NCI-H146 (cell line): Measurements from ENCODE around the gene SLC25A21.
A peak's percentile ranks its signal among the peaks of the same experiment; 100 is the strongest.

Experiments used
- DNase-seq: peaks from one replicate; lab custom pipeline; 2025; lab: John Stamatoyannopoulos, UW

The SLC25A21 gene

DNA sequence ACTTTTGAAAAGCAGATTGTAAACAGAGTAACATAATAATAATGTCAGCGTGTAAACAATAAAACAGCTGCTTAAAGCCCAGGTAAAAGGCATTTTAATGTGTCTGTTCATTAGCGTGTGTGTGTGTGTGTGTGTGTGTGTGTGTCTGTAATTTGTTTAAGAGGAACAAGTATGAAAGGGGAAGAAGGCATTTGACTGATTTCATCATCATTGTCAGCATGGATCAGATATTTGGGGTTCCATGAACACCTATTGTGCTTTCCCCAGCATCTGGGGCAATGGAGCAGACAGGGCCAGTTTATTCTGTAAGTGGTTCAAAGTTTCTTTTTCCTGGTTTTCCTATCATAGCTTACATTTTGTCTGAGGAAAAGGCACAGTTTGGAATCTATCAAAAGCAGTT is 28.9 kb downstream of the SLC25A21 start:
- DNase-seq: no peak

- no peak for DNase-seq
These were observed 29.5 kb downstream of the SLC25A21 start for GRCh38 chr14:37142835-37143401.

- DNase-seq: no peak
These were observed 32.2 kb downstream of the SLC25A21 start for GRCh38 chr14:37140176-37140575.

DNA sequence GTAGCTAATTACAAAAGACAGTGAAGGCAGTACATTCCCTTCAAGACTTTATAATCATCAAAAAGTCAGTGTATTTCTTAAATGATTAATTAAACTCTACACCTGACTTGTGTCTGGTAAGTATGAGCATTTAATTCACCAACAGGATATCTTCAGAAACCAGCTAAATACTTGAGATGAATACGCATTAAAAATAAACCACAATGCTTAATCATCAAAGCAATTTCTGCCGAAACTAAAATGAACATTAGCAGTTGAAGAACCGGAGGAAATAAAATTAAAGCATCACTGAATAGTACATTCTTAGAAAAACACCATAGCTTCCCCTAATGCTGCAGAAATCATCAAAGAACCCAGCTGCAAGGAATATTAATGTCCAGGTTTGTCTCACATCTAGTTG is 32.7 kb downstream of the SLC25A21 start:
- no peak for DNase-seq

DNA sequence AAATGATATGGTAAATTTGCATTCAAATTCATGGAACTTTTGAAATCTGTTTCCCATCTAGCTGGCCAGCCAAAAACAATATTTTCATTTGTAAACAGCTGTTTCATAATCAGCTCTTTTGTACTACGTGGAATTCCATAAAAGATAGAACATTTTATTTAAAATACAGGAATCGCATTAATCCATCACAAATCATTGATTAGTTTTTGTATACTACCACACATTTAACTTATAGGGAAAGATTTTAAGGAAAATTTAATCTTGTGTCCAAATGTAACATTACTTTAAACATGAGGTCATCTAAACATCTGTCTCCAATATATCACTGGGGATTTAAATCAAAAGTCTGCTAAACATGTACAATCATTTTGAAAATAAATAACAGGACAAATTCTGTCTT is 33.5 kb downstream of the SLC25A21 start:
- no peak for DNase-seq

GRCh38 chr14:37133284-37133913 is 39.0 kb downstream of the SLC25A21 start:
- no peak for DNase-seq

DNA sequence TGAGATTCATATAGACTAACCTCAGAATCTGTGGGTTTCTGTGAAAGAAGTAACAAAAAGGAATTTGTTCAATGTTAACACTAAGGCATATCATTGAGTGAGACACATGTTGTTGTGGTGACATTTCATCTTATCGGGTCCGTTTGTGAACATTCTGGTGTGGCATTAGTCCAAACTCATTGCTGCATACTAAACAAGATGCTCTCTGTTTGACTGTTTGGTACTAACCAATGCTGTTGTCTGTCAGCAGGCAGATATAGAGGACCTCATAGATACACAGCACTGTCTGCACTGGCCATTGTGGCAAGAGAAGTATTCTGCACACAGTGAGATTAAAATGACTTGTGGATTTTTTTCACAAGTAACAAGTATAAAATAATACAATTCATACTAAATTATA is 41.2 kb downstream of the SLC25A21 start:
- no peak for DNase-seq

- no peak for DNase-seq
These were observed 43.4 kb downstream of the SLC25A21 start for GRCh38 chr14:37129047-37129446.

GRCh38 chr14:37124614-37125013 is 47.8 kb downstream of the SLC25A21 start:
- no peak for DNase-seq

- no peak for DNase-seq
These were observed 49.3 kb downstream of the SLC25A21 start for GRCh38 chr14:37122919-37123639.

DNA sequence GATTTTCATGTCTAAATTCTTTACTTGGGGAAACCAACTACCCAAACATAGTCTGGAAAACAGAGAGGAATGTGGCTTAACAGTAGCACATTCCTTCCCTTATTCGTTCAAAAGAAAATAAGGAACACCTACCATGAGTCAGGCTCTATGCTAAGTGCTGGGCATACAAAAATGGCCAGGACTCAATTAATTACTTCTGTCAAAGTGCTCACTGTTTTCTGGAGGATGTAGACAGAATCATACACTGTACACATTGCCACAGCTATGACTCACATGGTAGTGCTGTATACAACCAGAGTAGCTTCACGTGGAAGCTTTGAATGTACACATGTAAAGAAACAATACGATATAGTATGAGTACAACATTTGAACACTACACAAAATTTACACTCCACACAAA is 50.1 kb downstream of the SLC25A21 start:
- no peak for DNase-seq

GRCh38 chr14:37118673-37119366 is 53.6 kb downstream of the SLC25A21 start:
- no peak for DNase-seq

- DNase-seq: no peak
These were observed 55.2 kb downstream of the SLC25A21 start for GRCh38 chr14:37116933-37117849.

- no peak for DNase-seq
These were observed 57.0 kb downstream of the SLC25A21 start for GRCh38 chr14:37115406-37115805.

DNA sequence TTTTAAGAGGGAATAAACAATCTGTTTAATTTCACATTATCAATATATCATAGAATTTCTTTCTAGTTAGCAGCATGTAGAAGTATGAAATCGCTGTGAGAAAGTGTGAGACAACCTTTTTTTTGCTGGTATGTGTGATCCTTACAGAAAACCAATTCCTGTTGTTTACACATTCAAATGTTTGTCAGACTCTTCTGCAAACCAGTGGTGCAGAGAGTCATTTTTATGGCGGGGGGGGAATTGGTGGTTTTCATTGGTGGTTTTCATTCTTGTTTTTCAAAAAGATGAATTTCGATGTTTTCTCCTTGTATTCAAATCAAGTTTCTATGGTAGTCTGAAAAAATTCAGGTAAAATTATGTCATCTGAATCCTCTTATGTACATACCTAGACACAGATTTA is 57.8 kb downstream of the SLC25A21 start:
- DNase-seq: no peak

DNA sequence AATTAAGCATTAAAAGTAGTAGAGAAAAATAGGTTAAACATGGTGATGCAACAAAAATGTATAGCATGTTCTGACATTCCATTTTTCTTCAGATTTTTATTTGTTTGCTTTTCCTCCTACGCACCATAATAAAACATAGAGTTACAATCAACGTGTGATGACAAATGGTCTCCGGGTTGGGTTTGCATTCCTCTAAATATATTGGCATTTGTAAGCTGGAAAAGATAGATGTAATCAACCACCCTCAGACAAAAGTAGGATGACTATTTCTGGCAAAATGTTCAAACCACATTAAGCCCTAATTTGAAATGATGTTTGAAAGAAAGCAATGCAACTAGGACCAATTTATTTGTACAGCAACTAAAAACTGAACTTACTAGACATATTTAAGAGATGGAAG is 58.4 kb downstream of the SLC25A21 start:
- no peak for DNase-seq

- no peak for DNase-seq
These were observed 74.3 kb downstream of the SLC25A21 start for GRCh38 chr14:37098132-37098531.

DNA sequence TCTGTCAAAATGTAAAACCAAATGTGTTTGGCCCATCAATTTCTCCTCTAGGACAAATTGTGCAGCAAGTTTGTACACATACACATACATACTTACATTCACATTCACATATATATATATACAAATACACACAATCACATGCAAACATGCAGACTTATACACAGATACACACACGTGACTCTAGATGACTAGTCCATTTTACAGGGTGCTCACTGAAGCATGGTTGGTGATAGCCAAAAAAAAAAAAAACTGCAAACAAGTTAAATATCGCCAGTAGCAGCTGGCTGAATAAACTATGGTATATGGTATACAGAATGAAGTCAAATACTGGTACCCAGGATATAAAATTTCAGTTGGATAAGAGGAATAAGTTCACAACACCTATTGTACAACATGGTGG is 77.9 kb downstream of the SLC25A21 start:
- no peak for DNase-seq

DNA sequence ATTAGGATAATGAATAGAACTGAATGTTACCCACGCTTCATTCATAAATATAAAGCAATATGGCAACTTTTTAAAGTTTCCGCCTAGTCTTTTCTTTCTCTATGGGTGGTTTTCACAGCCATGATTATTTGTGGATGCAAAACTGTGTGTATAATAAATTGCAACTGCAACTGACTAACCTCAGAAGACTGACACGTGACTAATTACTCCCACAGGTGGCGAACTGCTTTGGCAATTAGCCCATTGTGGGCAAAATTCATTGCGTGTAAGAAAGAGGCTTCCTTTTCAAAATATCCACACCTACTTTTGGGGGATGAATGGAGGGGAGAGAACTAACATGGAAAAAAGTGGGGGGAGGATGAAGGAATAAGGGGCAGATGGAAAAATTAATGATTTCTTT is 79.0 kb downstream of the SLC25A21 start:
- peak; percentile 36 for DNase-seq

DNA sequence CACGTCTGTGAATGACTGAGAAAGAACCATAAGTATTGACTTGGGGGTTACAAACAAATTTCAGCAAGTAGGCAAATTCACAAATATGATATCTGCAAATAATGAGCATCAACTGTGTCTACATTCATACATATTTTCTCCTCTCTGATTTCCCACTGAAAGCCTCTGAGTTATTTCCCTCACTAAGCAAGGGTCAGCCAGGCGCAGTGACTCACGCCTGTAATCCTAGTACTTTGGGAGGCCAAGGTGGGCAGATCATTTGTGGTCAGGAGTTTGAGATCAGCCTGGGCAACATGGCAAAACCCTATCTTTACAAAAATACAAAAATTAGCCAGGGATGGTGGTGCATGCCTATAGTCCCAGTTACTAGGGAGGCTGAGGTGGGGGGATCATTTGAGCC is 80.8 kb downstream of the SLC25A21 start:
- no peak for DNase-seq

- DNase-seq: no peak
These were observed 82.4 kb downstream of the SLC25A21 start for GRCh38 chr14:37090026-37090425.

DNA sequence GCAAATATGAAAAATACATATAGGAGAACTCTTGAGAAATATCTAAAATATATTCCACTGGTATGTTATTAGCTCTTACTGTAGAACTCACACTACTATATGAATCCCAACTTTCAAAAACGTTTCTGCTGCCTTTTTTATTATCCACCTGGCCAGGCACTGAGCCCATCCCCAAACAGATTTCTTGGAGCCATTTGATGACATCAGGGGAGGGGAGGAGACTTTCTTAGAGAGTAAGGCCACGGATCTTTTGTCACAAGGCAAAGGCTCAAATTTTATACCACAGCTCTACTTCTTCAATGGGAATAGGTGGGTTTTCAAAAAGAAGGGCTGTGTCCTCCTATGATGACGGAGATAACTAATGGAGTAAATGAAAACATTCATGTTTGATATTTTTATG is 83.0 kb downstream of the SLC25A21 start:
- no peak for DNase-seq
